ENCODE results near the gene SNX3.

SNX3 gene

DNA sequence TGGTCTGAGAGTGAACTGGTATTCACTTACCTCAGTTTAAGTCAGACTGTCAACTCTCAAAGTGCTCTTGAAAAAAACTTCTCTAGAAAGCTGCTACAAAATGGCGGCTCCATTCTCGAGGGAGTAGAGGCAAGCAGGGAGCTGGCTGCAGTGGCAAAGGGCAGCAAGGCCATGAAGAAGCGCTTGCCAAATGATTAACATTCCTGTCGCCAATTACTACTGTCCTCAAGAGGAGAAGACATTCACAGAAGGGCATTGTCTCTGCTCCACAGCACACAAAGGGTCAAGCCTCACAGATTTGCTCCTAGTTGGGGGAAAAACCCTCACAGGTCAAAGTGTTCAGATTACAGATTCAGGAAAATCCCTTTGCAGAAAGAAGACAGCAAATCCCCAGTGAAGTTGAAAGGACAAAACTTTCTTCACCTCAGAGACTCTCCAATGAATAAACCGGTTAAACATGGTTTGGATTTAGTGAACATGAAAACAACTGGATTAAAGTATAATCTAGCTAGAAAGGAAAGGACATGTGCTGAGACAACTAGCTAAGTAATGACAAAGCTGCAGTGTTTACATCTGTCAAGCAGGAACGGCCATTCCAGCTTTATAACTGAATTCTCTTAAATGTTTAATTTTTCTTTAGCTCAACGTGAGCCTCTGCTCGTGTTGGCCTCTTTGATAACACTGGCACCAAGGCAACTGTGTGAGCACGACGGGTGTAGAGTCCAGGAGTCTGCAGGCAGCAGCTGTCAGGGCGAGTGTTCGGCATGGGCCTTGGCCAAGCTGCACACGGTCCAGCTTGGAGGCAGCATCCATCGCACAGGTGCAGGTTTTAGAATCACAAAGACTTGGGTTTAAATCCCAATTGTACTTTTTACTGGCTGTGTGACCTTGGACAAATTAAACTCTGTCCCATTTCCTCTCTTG is 57.4 kb downstream of the SNX3 start:
- DNase-seq (ENCODE audit: low spot score) = no peak

DNA sequence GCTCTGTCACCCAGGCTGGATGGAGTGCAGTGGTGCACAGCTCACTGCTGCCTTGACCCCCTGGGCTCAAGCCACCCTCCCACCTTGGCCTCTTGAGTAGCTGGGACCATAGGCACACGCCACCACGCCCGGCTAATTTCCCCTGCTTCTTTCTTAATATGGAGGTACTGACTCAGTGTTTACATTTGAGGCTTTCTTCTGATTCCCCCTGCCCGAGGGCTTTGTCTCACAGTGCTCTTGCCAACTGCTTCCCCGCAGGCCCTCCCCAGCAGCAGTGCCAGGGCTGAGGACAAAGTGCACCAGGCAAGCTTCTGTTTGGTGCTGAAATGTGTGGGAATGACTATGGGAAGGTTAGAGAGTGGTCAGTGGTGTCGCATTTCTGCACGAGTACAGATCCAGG is 60.2 kb downstream of the SNX3 start:
- DNase-seq (ENCODE audit: low spot score) = no peak

DNA sequence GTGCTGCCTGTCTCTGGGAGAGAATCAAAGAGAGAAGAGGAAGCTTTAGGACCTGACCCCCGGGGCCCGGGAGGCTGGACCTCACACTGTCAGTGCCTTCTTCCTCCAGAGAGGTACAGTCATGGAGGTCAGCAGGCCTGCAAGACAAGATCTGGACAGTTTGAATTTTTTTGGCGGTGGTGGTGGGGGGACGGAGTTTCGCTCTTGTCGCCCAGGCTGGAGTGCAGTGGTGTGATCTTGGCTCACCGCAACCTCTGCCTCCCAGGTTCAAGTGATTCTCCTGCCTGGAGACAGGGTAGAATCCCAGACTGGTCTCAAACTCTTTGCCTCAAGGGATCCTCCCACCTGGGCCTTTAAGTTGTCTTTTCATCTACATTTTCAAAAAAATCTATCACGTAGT is 60.7 kb downstream of the SNX3 start:
- DNase-seq (ENCODE audit: low spot score) = no peak

DNA sequence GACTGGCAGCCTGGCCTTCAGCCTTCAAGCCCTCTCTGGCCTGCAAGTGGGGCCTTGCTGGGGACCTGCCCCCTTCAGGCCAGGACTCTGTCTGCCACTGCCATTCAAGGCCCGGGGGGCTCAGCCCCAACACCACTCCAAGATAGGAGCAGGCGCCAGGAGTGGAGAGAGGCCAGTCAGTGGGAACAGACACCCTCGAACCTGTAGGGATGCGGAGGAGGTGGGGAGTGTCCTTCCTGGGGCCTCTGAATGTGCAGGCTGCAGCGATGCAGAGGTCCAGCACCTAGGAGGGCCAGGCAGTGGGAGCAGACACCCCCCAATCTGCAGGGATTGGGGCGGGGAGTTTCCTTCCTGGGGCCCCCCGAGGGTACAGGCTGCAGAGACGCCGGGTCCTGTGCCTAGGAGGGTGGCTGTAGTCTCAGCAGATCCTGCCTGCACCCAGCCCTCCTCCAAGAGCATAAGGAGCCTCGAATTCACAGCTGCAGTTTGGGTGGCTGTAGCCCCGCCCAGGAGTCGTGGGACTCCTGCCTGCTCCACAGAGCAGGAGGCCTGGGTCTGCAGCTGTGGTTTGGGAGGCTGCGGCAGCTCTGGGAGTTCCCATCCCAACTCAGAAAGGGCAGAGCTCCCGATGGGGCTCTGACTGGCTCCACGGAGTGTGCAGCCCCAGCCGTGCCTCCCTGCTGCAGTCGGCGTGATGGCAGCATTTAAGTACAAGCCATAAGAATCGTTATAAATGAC is 61.9 kb downstream of the SNX3 start:
- DNase-seq (ENCODE audit: low spot score) = no peak

DNA sequence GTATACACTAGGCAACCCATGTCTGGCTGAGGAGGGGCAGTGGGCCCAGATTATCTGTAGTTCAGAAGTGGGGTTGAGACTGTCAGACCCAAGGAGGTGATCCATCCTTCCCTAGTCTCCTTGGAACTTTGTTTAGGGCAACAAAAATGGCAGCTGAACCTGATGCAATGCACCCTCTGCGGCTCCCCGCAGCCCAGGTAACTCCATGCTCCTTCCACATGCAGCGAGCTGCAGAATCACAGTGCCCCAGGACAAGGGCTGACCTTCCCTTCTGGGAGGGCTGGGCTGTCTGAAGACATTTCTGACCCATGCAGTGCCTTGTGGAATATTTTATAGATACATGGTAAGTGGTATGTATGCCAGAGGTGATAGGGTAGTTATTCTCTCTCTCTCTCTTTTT is 65.6 kb downstream of the SNX3 start:
- no peak for DNase-seq (ENCODE audit: low spot score)

DNA sequence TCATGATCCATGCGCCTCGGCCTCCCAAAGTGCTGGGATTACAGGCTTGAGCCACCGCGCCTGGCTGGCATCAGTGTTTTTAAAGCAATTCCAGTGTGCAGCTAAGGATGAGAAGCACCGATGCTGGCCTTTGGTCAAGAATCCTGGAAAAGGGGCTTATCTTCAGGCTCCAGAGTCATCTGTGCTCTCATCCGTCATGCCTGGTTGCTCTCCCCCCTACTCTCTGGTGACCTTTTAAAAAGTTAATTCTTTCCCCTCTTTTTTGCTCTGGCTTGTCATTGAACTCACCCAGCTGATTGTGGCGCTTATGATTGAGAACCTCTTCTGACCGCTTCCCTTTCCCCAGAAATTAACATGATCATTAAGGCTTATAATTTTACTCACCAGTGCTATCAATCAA is 66.3 kb downstream of the SNX3 start:
- no peak for DNase-seq (ENCODE audit: low spot score)

DNA sequence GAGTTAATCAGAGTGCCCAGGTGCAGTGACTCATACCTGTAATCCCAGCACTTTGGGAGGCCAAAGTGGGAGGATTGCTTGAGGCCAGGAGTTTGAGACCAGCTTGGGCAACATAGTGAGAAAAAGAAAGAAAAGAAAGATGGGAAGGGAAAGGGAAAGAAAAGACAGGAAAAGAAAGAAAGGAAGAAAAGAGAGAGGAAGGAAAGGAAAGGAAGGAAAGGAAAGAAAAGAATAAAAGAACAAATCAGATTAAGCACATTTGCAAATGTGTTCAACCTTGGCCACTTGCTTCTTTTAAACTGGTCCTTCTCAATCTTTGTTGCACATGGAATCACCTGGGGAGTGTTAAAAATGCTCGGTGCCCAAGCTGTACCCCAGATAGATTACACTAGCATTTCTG is 67.0 kb downstream of the SNX3 start:
- DNase-seq (ENCODE audit: low spot score) = no peak

DNA sequence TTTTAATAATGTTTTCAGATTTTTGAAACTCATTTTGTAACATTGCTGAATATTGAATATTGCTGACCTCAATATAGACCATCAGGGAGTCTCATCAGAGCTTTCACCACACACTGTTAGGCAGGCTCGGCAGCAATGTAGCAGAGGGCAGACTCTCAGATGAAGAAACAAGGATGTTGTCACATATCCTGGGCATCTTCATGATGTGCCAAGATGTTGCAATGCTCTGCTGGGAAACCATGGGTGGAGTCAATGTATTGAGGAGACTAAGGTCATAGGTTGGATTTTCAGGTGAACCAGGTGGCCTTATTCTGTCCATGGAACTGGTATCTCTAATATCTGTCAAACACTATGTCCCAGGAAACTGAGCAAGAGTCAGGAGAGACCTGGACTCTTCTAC is 67.7 kb downstream of the SNX3 start:
- no peak for DNase-seq (ENCODE audit: low spot score)

DNA sequence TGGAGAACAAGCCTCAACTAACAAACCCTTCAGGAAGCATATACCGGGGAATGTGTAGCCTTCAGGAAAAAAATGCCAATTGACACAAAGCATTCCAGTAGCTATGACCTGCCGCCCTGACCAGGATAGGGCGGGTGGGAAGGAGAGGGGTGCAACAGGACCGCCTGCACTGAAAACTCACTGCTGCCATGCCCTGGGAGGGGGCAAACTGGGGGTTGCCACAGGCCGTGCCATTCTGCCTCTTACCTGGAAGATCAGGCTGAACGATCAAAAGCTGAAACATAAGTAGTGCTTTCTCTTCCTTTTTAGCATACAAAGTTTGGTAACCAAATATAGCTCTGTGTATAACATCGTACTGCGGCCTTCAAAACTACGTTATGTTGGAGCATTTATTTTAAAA is 73.3 kb downstream of the SNX3 start:
- no peak for DNase-seq (ENCODE audit: low spot score)

DNA sequence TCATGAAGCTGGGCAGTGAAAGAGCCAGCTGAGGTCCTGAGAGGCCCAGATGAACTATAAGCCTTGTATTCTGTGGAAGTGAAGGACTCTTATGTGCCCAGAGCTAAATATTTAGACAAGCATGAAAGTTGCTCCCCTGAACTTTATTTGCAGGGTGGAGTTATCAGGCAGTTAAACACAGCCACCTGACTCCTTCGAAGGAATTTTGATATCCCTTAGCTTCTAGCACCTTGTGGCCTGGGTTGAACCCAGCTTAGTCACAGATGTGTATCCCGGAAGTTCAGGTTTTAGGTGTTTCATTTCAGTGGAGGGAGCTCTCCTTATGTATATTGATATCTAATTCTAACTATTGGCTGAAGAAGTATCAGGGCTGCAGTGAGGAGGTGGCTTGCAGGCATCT is 74.6 kb downstream of the SNX3 start:
- DNase-seq (ENCODE audit: low spot score) = no peak

DNA sequence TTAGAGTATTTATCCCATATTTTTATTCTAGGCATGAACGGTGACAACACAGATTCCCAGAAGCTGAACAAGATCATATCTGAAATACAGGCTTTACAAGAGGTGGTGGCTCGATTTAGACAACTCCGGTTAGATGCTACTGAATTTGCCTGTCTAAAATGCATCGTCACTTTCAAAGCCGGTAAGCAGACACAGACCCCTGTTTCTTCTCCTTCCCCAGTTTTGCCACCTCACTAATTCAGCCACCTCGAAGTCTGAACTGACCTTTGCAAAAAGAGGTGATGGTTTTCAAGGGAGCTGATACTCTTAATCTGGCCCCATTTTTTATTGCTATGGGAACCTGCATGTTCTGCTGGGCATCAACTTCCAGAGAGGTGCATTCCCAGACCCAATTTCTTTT is 80.1 kb downstream of the SNX3 start:
- no peak for DNase-seq (ENCODE audit: low spot score)

DNA sequence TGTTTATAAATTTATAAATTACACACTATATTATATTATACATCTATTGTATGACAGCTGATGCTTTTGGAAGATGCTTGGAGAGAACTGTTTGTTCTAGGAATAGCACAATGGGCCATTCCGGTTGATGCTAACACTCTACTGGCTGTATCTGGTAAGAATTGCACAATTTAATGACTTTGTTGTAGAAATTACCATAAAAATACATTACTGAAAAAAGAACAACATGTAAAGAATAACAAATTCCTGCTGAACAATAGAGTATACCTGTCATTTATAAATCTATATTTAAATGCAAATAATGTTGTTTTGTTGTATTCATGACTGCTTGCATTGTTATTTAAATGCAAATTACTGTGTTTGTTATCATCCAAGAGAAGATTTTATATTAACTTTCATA is 80.6 kb downstream of the SNX3 start:
- no peak for DNase-seq (ENCODE audit: low spot score)

DNA sequence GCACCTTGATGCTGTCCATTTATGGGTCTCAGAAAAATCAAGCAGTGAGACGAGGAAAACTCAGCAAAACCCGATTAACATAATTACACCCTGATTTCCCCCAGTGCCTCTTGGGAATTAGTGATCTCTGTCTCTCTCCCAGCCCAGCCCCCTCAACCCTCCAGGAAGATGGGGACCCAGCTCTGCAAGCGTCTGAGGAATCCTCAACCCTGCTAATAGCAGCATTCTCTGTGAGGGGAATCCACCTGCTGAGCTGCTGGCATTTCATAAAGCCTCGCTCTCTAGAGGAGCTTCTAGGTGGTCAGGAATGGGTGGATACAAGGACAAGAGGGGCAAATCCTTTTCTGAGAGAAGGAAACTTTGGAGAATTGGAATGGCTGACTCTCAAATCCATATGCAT is 81.1 kb downstream of the SNX3 start:
- DNase-seq (ENCODE audit: low spot score) = no peak

DNA sequence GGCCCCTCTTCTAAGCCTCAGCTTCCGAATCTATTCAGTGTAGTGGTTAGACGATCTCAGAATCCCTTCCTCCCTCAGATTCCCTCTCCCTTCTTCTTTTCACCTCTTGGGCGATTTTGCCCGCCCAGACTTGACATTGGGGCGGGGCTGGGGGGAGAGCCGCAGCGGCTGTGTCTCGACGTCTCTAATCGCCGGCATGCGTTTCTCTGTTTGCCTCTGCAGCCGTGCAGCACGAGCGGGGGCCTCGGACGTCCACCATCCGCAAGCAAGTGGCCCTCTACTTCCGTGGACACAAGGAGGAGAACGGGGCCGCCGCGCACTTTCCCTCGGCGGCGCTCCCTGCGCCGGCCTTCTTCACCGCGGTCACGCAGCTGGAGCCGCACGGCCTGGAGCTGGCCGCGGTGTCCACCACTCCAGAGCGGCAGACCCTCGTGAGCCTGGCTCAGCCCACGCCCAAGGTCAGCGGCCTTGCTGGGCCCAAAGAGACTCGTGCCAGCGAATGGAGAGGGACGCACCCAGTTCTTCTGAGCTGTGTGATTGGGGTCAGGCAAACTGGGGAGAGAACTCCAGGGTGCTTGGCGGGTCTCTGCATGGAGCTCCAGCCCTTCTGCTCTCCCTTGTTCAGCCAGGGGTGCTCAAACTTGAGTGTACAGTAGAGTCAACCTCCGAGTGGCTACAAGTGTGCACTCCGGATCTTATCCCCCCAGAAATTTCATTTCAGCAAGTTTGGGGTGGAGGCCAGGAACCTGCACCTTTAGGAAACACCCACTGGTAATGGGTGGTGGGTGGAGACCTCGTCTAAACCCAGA is 84.4 kb downstream of the SNX3 start:
- DNase-seq (ENCODE audit: low spot score) = no peak

DNA sequence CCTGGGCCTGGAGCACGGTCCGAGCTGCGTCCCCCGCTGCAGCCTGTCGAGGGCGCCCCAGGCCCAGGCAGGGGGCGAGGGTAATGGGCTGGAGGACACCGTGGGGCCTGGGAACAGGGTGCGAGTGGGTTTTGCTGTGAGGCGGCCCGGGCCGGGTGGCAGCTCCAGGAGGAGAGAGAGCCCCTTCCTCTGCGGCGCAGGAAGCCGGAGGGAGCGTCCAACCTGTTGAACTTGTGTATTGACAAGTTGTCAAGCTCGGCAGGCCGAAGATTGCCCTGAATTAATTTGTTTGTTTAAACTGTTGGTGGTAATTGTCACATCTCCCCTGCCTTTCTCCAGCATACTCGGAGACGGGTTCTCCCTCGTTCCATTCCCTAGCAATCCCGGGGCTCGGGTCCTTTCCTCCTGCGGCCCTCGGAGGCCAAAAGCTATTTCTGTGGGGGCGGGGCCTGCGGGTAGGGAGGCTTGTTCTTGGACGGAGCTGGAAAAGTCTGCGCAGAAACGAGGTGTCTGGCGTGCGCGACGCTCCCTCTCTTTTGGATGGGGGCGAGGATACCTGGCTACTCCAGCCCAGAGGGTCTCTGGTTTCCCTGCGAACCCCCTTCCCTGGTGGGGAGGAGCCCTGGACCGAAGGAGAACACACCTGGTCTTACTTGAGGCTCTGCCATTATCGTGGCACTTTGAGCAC is 85.1 kb downstream of the SNX3 start:
- no peak for DNase-seq (ENCODE audit: low spot score)

DNA sequence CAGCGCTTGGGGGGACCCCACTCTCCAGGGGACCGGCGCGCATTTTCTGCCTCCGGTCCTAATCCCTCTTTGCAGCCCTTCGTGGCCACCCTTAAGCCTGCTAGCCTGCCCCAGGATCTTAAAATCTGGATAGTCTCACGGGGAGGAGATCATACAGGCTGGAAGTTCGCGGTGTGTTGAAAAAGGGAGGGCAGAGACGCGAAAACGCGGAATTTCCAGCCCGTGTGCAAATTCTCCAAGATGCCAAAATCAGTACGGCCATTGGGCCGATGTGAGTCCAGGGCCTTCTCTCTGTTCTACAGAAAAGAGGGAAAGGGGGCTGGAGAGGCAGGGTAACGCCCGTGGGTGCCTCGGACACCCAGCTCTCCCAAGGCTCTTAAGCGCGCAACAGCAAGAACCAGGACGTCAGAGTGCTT is 85.7 kb downstream of the SNX3 start:
- DNase-seq (ENCODE audit: low spot score) = no peak

DNA sequence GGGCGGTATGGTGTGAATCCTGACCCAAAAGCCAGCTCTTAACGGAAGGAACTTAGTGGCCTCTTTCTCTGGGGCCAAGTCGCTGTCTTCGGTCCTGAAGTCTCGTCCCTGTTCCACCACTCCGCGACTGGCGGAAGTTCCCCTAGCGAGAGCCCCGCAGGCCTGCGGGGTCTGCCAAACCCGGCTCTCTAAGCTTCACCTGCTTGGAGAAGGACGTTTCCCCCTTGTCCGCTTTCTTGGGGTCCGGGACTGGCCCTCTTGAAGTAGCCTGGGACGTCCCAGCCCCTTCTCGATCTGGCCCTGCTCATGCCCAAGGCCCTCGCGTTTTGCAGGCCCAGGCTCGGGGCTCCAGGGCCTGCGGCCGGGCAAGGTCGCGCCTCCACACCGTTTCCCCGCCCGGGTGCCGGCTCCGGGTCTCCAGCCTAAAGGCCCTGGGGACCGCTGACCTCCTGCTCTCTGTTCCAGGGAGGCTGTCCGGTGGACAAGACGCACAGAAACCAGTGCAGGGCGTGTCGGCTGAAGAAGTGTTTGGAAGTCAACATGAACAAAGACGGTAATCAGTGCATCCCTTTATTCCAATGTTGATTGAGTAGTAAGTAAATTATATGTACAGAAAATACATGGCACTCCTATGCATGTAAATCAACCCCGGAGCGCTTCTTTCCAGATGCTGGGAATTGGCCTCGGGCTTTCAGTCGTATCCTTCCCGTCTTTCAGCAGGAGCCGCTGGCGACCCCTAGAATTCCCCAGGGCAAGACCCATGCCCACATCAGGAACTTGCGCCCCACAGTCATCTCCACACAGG is 86.3 kb downstream of the SNX3 start:
- no peak for DNase-seq (ENCODE audit: low spot score)

DNA sequence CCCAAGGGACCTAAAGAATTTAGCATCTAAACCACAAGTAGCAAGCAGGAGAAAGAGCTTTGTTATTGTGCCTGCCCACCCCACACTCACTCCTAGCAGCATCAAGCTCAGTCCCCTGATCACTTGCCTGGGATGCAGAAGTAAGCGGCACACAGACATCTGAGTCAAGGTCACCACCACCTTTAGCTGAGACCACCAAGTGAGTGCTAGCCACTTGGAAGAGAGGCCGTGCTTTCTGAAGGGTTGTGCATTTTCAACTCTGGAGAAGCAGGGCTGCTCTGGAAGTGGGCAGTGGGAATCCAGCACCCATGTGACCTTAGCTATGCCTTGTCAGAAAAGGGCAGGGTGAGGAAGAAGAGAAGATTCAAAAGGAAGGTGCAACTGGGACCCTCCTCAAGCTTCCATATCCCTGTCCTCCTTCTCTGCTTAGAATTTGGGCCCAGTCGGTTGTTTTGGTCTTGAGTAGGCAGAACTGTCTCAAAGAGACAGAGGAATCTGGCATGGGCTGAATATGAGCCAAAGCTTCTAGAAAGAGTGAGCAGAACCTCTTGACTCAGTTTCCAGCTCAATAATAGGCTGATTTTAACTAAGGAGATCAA is 88.8 kb downstream of the SNX3 start:
- no peak for DNase-seq (ENCODE audit: low spot score)

DNA sequence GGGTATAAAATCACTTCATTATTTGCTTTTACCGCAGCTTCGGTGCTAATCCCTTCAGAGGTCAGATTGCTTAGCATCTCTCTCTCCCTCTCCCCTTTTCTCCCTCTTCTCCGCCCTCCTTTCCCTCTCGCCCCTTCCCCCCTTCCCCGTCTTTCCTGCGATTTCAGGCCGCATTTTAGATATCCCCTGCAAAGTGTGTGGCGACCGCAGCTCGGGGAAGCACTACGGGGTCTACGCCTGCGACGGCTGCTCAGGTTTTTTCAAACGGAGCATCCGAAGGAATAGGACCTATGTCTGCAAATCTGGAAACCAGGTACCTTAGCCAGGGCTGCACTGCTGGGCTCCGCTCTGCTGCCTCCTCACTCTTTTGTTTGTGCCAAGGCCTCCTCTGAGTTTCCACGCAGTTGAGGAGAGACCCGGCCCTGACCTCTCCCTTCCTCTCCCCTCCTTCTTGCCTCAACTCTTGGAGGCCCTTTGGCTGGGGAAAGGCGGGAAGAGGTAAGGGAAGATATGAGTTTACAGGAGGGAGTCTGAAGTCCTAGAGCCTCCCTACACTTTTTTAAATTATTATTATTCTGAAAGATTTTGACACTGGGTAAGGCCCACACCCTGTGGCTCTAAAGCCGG is 89.4 kb downstream of the SNX3 start:
- DNase-seq (ENCODE audit: low spot score) = no peak

Data from CD4-positive, alpha-beta T cell treated with Interleukin-2 at 100 ng/mL for 4 hours (primary cell).